HG02885 (cell line): ENCODE results near the gene ANKFN1.

ENCODE experiments used
- ATAC-seq: cut with Tn5 transposase; IDR thresholded peaks from one replicate; pipeline ENCODE4 v1.9.1; 2021; ENCODE audit warnings: mild to moderate bottlenecking; ENCODE audit not compliant: unreplicated experiment, poor library complexity

ANKFN1 gene

GRCh38 chr17:56545930-56546329 is 392.7 kb downstream of the ANKFN1 start:
- ATAC-seq: no peak

- no peak for ATAC-seq
Measured at GRCh38 chr17:56548661-56549060, 395.4 kb downstream of the ANKFN1 start.

GRCh38 chr17:56549501-56549900 is 396.2 kb downstream of the ANKFN1 start:
- ATAC-seq: no peak

- ATAC-seq: no peak
Measured at GRCh38 chr17:56557682-56558081, 404.4 kb downstream of the ANKFN1 start.

- ATAC-seq: no peak
Measured at GRCh38 chr17:56558088-56558487, 404.8 kb downstream of the ANKFN1 start.
